Measurements from ENCODE around the gene SH3PXD2B.

The SH3PXD2B gene

GRCh38 chr5:172436078-172436878 is 18.0 kb downstream of the SH3PXD2B start:
- DNase-seq = no peak

- no peak for DNase-seq
Observed at GRCh38 chr5:172435362-172436077, 18.8 kb downstream of the SH3PXD2B start.

GRCh38 chr5:172434251-172434650 is 20.1 kb downstream of the SH3PXD2B start:
- DNase-seq = no peak

GRCh38 chr5:172433513-172433912 is 20.8 kb downstream of the SH3PXD2B start:
- DNase-seq = no peak

- DNase-seq = no peak
Observed at GRCh38 chr5:172433071-172433470, 21.3 kb downstream of the SH3PXD2B start.

- no peak for DNase-seq
Observed at GRCh38 chr5:172430354-172430753, 24.0 kb downstream of the SH3PXD2B start.

GRCh38 chr5:172429201-172429940 is 25.0 kb downstream of the SH3PXD2B start:
- DNase-seq = peak; percentile 85

- no peak for DNase-seq
Observed at GRCh38 chr5:172428224-172429166, 25.8 kb downstream of the SH3PXD2B start.

- DNase-seq = no peak
Observed at GRCh38 chr5:172427202-172427601, 27.1 kb downstream of the SH3PXD2B start.

GRCh38 chr5:172426086-172426485 is 28.2 kb downstream of the SH3PXD2B start:
- no peak for DNase-seq

- no peak for DNase-seq
Observed at GRCh38 chr5:172425402-172425801, 28.9 kb downstream of the SH3PXD2B start.

- no peak for DNase-seq
Observed at GRCh38 chr5:172424808-172425207, 29.5 kb downstream of the SH3PXD2B start.

GRCh38 chr5:172424111-172424490 is 30.2 kb downstream of the SH3PXD2B start:
- DNase-seq = no peak

GRCh38 chr5:172423379-172424110 is 30.8 kb downstream of the SH3PXD2B start:
- DNase-seq = no peak

GRCh38 chr5:172422255-172422654 is 32.1 kb downstream of the SH3PXD2B start:
- no peak for DNase-seq

GRCh38 chr5:172421020-172421419 is 33.3 kb downstream of the SH3PXD2B start:
- DNase-seq = no peak

GRCh38 chr5:172420235-172420939 is 33.9 kb downstream of the SH3PXD2B start:
- peak; percentile 98 for DNase-seq

- DNase-seq = peak; percentile 44
Observed at GRCh38 chr5:172418862-172419814, 35.2 kb downstream of the SH3PXD2B start.

- peak; percentile 97 for DNase-seq
Observed at GRCh38 chr5:172417983-172418630, 36.2 kb downstream of the SH3PXD2B start.
